Parathyroid adenoma (tissue), 2 donors: ENCODE measurements around the gene BRD3OS.

ENCODE experiments used
- H2AFZ ChIP-seq: fragments of 300-600 bp; sonication (generic); one replicate; pipeline ENCODE4 v1.7.0; 2017; ENCODE audit warnings: antibody characterized with exemption, mild to moderate bottlenecking
- H3K27ac ChIP-seq: fragments of 300-600 bp; sonication (generic); one replicate; pipeline ENCODE4 v1.7.0; 2017
- H3K27me3 ChIP-seq: fragments of 300-600 bp; sonication (generic); one replicate; pipeline ENCODE4 v1.7.0; 2017; ENCODE audit warnings: low read length; ENCODE audit not compliant: control insufficient read depth, insufficient read depth
- H3K36me3 ChIP-seq: fragments of 300-600 bp; sonication (generic); one replicate; pipeline ENCODE4 v1.7.0; 2017; ENCODE audit warnings: low read length; ENCODE audit not compliant: control insufficient read depth, insufficient read depth
- H3K4me1 ChIP-seq: fragments of 300-600 bp; sonication (generic); one replicate; pipeline ENCODE4 v1.7.0; 2017; ENCODE audit warnings: control low read depth
- H3K4me2 ChIP-seq: fragments of 300-600 bp; sonication (generic); one replicate; pipeline ENCODE4 v1.7.0; 2017; ENCODE audit warnings: low read length
- H3K4me3 ChIP-seq: fragments of 300-600 bp; sonication (generic); one replicate; pipeline ENCODE4 v1.7.0; 2017; ENCODE audit warnings: low read depth, low read length
- H3K79me2 ChIP-seq: fragments of 300-600 bp; sonication (generic); one replicate; pipeline ENCODE4 v1.7.0; 2017; ENCODE audit warnings: control low read depth
- H3K9ac ChIP-seq: fragments of 300-600 bp; sonication (generic); one replicate; pipeline ENCODE4 v1.7.0; 2017; ENCODE audit warnings: mild to moderate bottlenecking
- H3K9me3 ChIP-seq: fragments of 300-600 bp; sonication (generic); one replicate; pipeline ENCODE4 v1.7.0; 2017; ENCODE audit warnings: low read length; ENCODE audit not compliant: control insufficient read depth
- CTCF ChIP-seq: fragments of 300-600 bp; sonication (generic); IDR thresholded peaks from one replicate; pipeline ENCODE4 v1.7.0; 2017; ENCODE audit warnings: antibody characterized with exemption, mild to moderate bottlenecking
- donor health status: primary hyperparathyroidism.

Gene BRD3OS

GRCh38 chr9:134027561-134027960 lies 2.3 kb downstream of the BRD3OS start:
- no peak overlapping the region for H2AFZ ChIP-seq
- no peak overlapping the region for H3K4me3 ChIP-seq
- no peaks in the 10 kb centered on the region for H3K36me3 ChIP-seq

GRCh38 chr9:134028076-134028475 lies 2.8 kb downstream of the BRD3OS start:
- Histone ChIP-seq H3K27me3 (no peaks in the 10 kb centered on the region), H3K79me2 (no peaks in the 10 kb centered on the region), H2AFZ (no peak overlapping the region), H3K4me1 (no peaks in the 10 kb centered on the region), H3K4me3 (no peak overlapping the region), H3K36me3 (no peaks in the 10 kb centered on the region), H3K27ac (no peak overlapping the region), H3K9me3 (no peaks in the 10 kb centered on the region), H3K9ac (no peak overlapping the region), H3K4me2 (no peak overlapping the region)
- TF ChIP-seq CTCF = no peak

More at GRCh38 chr9:134027561-134027960, 2.3 kb downstream of the BRD3OS start:
- H3K4me2 ChIP-seq = no peak overlapping the region
- H3K27ac ChIP-seq = no peak overlapping the region
- no peaks in the 10 kb centered on the region for H3K4me1 ChIP-seq
- TF ChIP-seq CTCF = no peak
- H3K9me3 ChIP-seq = no peaks in the 10 kb centered on the region
- no peak overlapping the region for H3K9ac ChIP-seq
- no peaks in the 10 kb centered on the region for H3K27me3 ChIP-seq
- no peaks in the 10 kb centered on the region for H3K79me2 ChIP-seq

- Histone ChIP-seq H3K27ac (no peak overlapping the region), H3K79me2 (no peaks in the 10 kb centered on the region)
Observed at GRCh38 chr9:134028575-134029247, 3.4 kb downstream of the BRD3OS start.

GRCh38 chr9:134029248-134030226 lies 4.3 kb downstream of the BRD3OS start:
- no peaks in the 10 kb centered on the region for H3K9me3 ChIP-seq
- H3K36me3 ChIP-seq = no peaks in the 10 kb centered on the region
- H3K4me2 ChIP-seq = no peak overlapping the region
- no peak overlapping the region for H3K4me3 ChIP-seq
- H3K9ac ChIP-seq = no peak overlapping the region
- H3K27me3 ChIP-seq = no peaks in the 10 kb centered on the region
- H3K27ac ChIP-seq = no peak overlapping the region
- no peaks in the 10 kb centered on the region for H3K4me1 ChIP-seq
- no peaks in the 10 kb centered on the region for H3K79me2 ChIP-seq
- H2AFZ ChIP-seq = no peak overlapping the region
- TF ChIP-seq CTCF = no peak

More at GRCh38 chr9:134028575-134029247, 3.4 kb downstream of the BRD3OS start:
- no peak overlapping the region for H3K4me2 ChIP-seq
- TF ChIP-seq CTCF = no peak
- H3K9me3 ChIP-seq = no peaks in the 10 kb centered on the region
- H3K4me3 ChIP-seq = no peak overlapping the region
- H3K27me3 ChIP-seq = no peaks in the 10 kb centered on the region
- no peaks in the 10 kb centered on the region for H3K36me3 ChIP-seq
- no peaks in the 10 kb centered on the region for H3K4me1 ChIP-seq
- H2AFZ ChIP-seq = no peak overlapping the region
- H3K9ac ChIP-seq = no peak overlapping the region
